NCI-H2171 (cell line): Measurements from ENCODE around the gene STRIT1.
A peak's percentile ranks its signal among the peaks of the same experiment; 100 is the strongest.

Source experiments
- DNase-seq: peaks from one replicate; lab custom pipeline; 2025; lab: John Stamatoyannopoulos, UW

The STRIT1 gene

DNA sequence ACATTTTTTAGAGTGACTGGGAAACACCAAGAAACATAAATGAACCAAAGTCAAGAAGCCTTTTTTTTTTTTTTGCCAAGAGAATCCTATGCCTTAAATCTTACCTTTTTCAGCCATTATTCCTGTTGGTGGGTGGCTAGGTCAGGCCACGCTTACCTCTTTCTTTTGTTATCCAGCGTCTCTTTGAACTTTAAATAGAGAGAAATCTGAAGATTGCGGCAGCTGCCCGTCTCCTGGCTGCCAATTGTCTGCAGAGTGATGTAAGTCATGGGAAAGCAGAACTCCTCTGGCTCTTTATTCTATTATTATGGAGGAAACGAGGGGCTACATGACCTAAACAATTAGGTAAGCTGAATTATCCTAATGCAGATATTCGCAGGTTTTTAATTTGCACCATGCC is at the start of gene STRIT1:
STRIT1 (minus strand) TSS at position 168 of the 400 bp plus-strand sequence.
- no peak for DNase-seq

DNA sequence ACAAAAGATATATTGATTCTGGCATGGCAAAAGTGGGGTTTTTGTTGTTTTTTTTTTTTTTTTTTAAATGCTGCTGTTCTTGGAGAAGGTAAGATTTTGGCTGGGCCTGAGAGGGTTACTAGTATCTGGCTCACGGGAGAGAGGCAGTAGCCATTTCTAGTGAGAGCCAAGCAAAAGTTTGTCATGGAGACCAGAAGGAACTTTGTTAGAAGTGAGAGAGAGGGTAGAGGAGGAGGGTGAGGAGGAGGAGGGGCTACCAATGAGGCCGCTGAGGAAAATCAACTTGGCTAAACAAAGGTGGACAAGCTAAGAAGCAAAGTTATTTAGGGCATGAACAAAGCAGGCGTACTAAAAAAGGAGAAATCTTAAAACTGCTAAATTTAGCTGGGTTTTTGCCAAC is 48.9 kb upstream of the STRIT1 start:
- no peak for DNase-seq

DNA sequence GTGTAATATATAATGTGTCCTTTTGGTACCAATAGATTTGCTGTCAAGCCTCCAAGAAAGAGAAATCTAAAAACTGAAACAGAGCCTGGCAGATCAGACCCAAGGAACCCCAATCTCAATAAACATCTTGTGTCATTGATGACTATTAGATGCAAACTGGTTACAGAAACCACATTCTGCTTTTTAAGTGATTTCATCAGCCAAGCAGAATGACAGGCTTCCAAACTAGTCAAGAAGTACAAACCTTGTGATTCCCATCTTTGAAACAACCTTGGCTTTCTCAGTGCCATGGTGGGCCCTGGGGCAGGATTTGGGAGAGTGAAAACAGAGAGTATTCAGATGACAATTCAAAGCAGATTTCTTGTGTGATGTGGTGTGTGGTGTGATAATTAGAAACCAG is 45.6 kb upstream of the STRIT1 start:
- DNase-seq, result no peak

DNA sequence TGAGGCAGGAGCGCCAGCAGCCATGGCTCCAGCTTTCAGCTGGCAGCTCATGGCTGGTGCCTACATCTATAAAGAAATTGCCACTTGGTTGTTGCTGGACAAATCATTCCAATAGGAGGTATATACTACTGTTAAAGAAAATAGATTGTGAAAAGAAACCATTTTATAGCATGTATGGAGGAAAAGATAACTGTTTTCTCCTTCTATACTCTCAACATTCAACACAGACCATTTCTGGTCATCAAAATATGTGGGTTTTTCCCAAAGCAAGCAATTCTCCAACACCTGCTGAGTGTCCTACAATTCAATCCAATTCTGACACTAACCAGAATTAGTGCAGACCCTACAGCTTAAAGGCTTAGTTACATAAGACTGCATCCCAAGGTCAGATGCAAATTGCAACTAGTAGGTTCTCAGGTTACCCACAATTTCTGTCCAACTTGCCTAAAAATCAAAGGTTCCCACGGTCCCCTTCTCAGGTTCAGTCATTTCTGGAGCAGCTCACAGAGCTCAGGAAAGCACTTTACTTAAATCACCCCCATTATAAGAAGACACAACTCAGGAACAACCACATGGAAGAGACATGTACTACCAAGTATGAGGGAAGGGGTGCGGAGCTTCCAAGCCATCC is 42.4 kb upstream of the STRIT1 start:
- no peak for DNase-seq

DNA sequence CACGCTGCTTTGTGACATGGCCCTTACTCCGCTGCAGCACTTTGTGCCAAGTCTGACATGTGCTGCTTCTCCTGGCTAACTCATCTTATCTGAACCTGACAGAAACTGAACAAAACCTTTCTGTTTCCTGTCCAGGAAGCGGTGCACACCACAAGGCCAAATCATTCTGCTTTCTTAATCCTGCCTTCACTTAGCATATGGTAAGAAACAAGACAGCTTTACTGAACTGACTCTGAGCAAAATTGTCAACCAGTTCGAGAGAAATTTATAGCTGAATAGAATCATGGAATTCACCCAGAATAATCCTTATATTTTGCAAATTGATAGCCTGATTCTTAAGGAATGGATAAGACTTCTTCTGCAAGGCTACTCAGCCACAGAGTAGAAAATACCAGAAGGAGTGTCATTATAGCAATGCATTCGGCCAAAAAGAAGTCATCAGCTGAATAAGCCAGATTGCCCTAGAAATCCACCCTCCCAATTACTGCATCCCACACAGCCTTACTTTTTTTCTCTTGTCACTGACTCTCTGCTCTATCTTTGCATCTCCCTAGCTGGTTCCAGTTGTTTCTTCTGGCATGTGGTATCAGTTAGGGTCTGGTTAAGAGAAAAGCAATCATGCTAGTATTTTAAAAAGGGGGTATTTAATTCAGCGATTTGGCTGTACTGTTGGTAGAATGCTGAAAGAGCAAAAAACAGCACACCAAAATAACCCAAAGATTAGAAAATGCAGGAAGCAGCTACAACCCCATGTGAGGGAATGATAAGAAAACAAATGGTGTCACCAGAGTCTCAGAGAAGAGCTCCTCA is 41.6 kb upstream of the STRIT1 start:
- DNase-seq, result no peak

DNA sequence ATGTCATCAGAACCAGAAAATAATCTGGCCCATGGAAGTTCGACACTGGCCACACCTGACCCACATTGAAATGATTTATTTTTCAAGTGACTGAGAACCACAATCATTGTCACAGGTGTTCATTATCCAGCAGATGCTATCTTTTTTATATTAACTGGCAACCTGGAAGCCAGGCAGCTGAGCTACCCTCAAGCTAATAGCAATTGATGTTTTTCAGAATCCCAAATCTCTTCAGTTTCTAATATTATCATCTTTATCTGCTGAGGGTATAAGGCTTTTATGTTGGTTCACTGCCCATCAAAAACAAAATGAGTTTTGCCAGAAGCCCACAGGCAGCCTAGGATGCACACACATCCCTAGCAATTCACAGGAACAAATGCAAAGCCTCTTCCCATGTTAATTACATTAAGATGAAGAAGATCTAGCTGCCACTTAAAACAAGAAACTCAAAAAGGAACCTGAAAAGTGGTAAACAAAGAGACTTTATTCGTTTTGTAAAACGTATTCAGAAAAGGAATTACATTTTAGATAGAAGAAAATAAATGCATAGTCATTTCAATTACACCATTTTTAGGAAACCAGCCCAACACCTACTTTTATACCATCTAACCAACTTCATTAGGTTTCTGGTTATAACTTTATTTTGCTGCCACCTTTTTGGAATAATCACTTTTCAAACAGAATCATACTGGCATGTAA is 40.9 kb upstream of the STRIT1 start:
- DNase-seq, result no peak

DNA sequence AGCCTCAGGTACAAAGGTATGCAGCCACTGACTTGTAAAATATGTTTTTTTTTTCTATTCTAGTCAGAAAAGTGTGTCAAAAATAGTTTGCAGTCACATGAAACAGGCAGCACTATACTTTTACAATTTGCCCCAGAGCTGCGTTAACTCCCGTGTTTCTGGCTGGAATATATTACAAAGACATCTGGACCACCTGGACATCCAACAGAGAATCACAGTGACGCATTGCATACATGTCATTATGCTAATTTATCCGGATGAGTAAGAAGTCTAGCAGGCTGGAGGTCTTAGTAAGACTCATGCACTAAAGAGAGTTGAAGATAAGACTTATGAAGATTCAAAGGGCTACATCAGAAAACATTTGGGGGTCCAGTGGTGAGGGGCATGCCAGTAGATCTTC is 39.2 kb upstream of the STRIT1 start:
- no peak for DNase-seq

DNA sequence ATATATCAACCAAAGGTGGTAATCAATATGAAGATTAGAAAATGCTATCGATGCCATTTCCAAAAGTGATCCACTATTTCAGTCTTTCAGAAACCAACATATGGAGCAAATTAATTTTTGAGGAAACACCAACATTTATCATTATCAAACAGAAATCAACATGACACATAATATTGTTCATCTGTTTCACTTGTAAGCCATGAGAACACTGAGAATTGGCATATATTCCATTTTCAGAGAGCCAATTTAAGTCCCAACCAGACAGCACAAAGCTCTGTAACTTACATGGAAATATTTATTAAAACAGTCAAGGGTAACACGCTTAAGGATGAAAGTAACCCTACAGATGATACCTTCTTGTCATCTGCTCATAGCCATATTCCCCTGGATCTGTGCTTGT is 37.6 kb upstream of the STRIT1 start:
- no peak for DNase-seq

DNA sequence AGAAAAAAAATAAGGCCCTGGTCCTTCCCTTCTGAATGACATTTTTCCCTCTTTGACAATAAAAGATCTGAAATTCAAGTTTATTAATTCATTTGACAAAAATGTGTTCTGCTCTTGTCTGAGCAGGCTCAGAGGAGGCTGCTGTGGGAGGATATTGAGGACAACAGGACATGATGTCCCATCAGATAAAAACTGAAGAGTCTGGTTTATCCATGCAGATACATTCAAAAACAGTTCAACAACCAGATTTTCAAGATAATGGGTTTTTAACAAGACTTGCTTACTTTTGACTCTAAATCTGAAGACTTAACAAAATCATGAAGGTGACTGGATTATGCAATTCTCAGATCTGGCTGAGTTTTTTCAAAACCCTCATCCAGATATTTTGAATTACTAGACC is 36.9 kb upstream of the STRIT1 start:
- DNase-seq, result no peak

DNA sequence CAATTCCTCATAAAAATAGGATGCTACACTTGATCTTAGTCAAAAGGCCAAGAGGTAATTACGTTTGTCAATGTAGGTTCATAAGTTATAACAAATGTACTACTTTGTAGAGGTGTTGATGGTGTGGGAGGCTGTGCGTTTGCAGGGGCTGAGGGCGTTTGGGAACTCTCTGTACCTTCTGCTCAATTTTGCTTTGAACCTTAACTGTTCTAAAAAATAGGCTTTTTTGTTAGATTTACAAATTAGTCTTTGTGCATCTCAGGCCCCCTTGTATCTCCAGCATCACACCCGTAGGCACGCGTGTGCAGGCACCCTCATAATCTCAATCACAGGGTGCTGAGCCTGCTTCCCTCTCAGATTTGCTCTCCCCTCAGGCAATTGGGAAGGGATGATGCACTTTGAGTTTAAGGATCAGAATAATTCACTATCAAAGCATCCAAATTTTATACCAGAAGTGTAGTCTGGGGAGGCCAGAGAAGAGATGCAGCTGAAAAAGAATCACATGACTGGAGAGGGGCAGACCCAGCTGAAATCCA is 36.1 kb upstream of the STRIT1 start:
- no peak for DNase-seq

DNA sequence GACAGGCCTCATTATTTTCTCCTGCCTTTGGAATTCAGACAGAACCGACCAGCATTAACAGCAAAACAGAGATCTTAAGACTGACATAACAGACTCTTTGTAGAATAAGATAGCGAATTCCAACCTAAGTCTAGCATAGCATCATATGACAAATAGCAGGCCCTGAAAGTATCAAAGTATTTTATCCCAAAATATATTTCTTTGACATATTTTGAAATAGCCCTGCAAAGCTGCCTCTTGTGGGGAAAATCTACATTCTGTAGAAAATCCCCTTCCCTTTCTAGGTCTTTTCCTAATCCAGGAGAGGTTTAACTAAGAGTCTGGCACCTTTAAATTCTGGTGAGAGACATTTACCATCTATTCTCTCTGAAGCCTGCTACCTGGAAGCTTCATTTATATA is 34.4 kb upstream of the STRIT1 start:
- DNase-seq, result no peak

DNA sequence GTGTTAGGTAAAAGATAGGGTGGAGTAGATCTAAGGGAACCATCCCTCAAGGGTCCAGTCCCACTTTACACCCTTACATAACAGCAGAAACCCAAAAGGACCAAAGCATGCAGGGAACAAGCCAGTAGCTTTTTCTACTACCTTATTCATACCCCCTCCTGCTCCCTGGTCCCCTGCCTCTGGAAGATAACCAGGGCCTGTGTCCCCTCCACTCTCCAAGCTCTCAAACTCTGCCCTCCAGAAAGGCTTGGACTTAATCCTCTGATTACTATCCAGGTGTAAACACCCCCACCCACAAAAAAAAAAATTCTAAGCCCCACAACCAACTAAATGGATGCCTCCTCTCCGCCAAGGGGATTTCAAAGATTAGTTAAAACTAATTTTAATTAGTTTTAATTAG is 33.9 kb upstream of the STRIT1 start:
- no peak for DNase-seq

DNA sequence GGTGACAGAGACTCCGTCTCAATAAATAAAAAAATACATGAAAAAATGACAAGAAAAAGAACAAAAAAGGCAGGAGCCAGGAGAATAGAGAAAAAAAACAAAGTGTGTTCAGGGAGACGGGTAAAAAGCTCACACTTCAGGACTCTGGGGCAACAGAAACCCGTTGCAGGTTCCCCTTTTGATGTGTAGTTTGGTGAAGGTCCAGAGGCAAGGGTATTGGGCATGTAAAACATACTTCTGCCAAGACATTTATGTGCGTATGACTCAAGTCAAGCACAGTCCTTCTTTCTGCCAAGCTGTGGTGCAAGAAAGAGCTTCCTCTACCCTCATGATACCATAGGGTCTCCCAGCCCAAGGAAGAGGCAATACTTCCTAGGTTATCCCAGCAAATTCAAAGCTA is 33.4 kb upstream of the STRIT1 start:
- no peak for DNase-seq

DNA sequence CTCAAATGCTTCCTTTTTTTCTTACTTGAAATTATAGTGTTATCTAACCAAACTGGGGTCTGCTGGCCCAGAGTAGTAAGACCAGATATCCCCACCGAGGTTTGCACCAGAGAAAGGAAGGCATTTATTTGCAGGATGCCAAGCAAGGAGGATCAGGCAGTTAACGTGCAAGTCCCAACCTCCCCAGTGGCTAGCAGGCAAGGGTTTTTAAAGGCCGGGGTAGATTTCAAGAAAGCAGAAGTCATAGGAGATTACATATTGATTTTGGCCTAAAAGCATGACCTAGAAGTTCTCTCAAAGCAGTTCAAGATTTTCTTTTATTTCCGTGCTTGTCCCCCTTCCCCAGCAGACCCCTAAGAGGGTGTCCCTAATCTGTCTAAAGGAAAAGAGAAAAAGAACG is 32.8 kb upstream of the STRIT1 start:
- no peak for DNase-seq

DNA sequence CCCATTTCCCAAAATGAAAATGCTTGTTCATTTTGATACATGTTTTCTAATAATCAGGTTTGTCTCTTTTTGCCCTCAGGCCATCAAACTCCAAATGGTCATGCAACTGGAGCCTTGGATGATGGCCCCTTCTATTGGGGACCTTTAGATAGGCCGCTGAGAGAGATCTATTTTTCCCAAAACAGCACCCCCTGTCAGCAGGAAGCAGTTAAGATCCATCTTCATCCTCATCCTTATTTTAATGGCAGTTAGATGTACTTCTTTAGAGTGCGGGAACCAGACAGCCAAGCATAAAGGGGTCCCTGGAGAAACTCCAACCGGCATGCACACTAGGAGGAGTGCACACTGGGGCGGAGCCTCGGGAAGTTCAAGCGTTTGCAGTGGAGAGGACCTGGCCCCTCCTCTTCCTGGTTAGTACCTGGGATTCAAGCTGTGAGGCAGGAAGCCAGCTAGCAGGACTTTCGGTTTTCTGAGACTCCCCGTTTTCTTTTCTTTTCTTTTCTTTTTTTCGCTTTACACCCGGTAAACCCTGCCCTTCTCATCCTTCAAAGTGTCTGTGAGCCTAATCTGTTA is 31.9 kb upstream of the STRIT1 start:
- DNase-seq, result no peak

DNA sequence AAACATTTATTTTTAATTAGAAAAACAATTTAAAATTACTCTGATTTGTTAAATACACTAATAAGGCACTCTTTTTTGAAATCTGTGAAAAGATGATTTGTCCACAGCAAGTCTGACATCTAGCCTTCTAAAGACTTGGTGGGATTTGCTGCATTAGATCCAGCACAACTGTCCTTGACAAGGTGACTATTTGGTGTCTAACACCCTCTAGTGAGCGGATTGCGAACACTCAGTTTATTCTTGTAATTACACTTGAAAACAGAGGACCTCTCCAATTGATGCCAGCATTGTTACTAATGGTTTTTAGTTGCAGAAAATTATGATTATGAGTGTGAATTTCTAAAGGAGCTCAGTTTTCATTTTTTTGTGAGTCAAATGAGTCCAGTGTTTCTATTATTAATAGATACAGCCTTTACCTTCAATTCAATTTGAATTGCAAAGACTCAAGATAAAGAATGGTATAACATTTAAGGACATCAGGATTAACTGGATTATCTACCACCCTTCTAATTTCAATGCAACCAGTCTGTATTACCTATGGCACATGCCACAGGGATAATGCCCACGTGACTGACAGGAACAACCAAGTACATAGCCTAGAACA is 29.7 kb upstream of the STRIT1 start:
- DNase-seq, result peak; percentile 10

DNA sequence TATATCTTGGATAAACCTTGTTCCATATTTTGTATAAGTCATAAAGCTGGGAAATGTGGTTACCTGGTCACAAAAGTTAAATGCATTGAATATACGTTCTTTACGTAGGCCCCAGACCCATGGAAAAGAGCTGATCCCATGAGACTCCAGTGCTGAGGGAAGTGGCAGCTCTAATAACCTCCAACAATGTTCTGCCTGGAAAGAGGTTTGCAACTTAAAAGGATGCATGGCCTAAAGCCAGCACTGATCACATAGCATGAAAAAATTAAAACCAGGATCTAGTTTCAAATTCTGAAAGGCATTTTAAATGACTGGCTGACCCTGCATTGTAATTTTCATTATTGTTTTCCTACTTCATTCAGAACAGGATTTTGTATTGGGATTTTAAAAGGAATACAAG is 27.9 kb upstream of the STRIT1 start:
- DNase-seq, result no peak

DNA sequence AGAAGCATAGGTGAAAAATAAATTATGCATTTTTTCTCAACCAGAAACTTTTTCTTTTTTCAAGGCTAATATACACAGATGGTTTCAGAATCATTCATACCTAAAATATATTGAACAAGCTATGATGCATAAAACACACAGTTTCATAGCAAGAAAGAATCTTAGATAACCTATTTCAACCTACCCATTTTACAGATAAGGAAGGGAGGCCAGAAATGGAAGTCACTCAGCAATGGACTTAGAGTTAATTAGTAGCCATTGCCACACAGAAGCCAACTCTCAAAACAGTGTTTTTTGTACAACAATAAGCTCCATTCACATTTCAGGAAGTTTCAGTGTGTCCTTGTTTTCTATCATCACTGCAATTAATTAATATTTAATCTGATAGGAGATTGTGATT is 27.5 kb upstream of the STRIT1 start:
- no peak for DNase-seq

DNA sequence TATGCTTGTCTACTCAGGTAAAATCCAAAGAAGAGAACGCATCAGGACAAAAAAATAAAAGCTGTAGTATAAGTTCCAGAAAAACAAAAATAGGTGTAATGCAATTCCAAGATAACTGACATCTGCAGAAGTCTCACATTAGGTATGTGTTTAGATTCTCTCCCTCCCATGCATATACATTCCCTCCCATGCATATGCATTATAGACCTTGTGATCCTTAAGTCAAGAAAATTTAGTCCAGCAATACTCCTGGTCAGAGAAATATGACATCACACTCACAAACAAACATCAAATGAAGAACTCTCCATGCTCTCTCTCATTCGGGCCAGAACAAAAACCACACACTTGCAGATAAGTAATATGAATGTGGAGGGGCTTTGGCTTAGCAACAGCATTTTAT is 25.3 kb upstream of the STRIT1 start:
- no peak for DNase-seq

DNA sequence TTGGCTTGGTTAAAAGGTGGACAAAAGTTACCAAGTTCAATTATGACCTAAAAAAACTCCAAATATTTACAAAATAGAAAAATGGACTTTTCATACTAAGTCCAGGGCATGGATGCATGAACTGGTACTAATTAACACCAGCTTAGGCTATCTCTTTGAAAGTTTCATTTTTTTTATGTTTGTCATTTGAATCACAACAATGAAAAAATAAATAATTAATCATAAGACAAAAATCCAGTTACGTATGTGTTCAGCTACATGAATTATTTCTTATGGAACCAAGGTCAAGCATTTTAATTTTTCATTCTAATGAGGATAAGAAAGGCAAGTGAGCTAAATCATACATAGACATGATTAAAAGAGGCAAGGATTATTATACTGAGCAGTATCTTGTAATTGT is 23.7 kb upstream of the STRIT1 start:
- DNase-seq, result no peak

DNA sequence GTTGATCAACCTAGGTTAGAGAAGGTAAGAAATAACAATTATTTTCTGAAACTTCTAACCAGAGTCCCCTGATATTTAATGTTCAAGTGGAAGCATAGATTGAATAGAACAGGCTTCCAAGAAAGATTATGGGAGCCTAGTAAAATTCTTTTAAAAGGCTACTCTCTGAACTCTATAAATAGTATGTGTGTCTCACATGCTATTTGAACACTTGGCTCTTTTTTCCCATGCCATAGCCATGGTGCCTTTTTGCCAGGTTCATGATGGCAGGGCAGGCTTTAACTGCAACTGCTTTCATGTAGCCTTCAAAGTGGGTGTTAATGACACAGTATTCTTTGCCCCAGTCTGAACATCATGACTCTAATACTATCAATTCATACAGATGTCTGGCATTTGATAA is 22.9 kb upstream of the STRIT1 start:
- DNase-seq, result no peak

DNA sequence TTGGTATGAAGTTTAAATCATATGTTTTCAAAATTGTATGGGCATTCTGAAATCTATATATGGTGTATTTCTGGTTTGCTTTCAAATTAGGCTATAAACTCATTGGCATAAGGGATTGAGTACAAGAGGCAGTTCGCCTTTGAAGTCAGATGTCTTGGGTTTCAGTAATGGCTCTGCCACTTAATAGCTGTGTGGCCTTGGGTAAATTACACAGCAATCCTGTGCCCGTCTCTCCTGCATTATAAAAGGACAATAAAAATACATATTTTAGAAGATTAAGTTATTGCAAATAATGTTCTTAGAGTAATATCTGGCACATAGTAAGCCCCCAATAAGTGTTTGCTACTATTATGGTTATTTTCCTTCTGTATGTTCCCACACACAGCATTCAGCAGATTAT is 20.4 kb upstream of the STRIT1 start:
- no peak for DNase-seq
